HUES64 (cell line): Measurements from ENCODE around the gene DAPK2.

Experiments used
- H3K27ac ChIP-seq: 2 replicates; pipeline ENCODE4 v1.7.0; 2013; ENCODE audit warnings: low read depth, low read length, inconsistent platforms
- H3K27me3 ChIP-seq: 2 replicates; pipeline ENCODE4 v1.6.1; 2013; ENCODE audit warnings: mild to moderate bottlenecking, low read length; ENCODE audit not compliant: insufficient read depth
- H3K36me3 ChIP-seq: 2 replicates; pipeline ENCODE4 v1.6.1; 2013; ENCODE audit warnings: mild to moderate bottlenecking, low read length; ENCODE audit not compliant: insufficient read depth
- H3K4me1 ChIP-seq: 2 replicates; pipeline ENCODE4 v1.6.1; 2013; ENCODE audit warnings: mild to moderate bottlenecking, low read length, moderate library complexity; ENCODE audit not compliant: insufficient read depth
- H3K4me3 ChIP-seq: 2 replicates; pipeline ENCODE4 v1.5.1; 2013; ENCODE audit warnings: mild to moderate bottlenecking, low read length, moderate library complexity
- H3K9ac ChIP-seq: 2 replicates; pipeline ENCODE4 v1.6.1; 2013; ENCODE audit warnings: mild to moderate bottlenecking, low read depth, low read length
- H3K9me3 ChIP-seq: 2 replicates; pipeline ENCODE4 v1.6.1; 2013; ENCODE audit warnings: low read depth, low read length; ENCODE audit not compliant: insufficient read depth
- WGBS: fragments of 150-250, 120-280 bp; methylation state at CpG from one replicate; pipeline ENCODE4 v1.1.7; 2013; ENCODE audit warnings: missing lambda C conversion rate; 5-methylcytosine and 5-hydroxymethylcytosine counted together

The DAPK2 gene

DNA sequence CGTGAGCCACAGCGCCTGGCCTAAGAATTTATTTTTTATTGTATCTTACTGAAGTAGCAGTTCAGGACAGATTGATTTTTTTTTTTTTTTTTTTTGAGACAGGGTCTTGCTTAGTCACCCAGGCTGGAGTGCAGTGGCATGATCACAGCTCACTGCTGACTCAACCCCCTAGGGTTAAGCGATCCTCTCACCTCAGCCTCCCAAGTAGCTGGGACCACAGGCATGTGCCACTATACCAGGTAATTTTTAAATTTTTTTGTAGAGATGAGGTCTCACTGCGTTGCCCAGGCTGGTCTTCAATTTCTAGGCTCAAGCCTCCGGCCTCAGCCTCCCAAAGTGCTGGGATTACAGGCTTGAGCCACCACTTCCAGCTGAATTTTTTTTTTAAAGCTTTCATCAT is 112.8 kb downstream of the DAPK2 start:
- H3K4me1 ChIP-seq = no peaks in the 10 kb centered on the region
- no peaks in the 10 kb centered on the region for H3K9me3 ChIP-seq
- WGBS = 94% methylated on average over 5 of the region's 5 CpGs
- H3K4me3 ChIP-seq = no peak overlapping the region
- H3K9ac ChIP-seq = no peak overlapping the region
- H3K27me3 ChIP-seq = no peaks in the 10 kb centered on the region
- H3K36me3 ChIP-seq = no peaks in the 10 kb centered on the region
- H3K27ac ChIP-seq = no peak overlapping the region

DNA sequence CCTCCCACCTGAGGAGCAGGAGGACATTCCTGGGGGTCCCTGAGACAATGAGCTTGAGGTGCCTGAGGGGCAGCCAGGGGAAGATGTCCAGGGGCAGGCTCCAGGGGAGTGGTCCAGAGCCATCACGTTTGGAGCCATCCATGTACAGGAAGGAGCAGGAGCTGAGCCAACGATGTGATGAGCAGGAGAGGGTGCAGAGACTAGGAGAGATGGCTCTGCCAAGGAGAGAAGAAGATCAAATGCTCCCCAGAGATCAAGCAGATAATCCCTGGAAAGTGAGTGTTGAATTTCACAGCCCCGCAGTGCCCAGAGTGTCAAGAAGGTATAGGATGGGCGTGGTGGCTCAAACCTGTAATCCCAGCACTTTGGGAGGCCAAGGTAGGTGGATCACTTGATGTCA is 114.7 kb downstream of the DAPK2 start:
- H3K36me3 ChIP-seq = no peaks in the 10 kb centered on the region
- no peaks in the 10 kb centered on the region for H3K27me3 ChIP-seq
- H3K4me1 ChIP-seq = no peaks in the 10 kb centered on the region
- H3K4me3 ChIP-seq = no peak overlapping the region
- no peak overlapping the region for H3K27ac ChIP-seq
- WGBS = 88% methylated on average over 4 of the region's 4 CpGs
- H3K9ac ChIP-seq = no peak overlapping the region
- no peaks in the 10 kb centered on the region for H3K9me3 ChIP-seq

DNA sequence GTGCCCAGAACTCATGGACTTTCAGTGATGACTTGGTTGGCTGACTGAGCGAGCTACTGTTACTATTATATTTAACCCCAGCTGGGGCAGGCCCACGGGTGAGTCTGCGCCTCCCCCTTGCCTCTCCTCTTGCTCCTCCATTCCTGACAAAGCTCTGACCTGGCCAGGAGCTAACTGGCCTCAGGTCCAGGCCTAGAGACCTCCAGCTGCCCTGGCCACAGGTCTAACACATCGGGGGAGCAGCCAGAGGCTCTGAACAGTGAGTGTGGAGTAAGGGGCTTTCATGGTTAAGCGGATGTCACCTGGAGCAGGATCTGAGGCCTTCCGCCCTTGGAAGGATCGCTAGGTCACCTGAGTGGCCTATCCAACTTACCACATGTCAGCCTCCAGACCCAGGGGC is 116.3 kb downstream of the DAPK2 start:
- no peaks in the 10 kb centered on the region for H3K9me3 ChIP-seq
- no peak overlapping the region for H3K9ac ChIP-seq
- H3K4me1 ChIP-seq = no peaks in the 10 kb centered on the region
- H3K36me3 ChIP-seq = no peaks in the 10 kb centered on the region
- H3K27me3 ChIP-seq = no peaks in the 10 kb centered on the region
- WGBS = 95% methylated on average over 7 of the region's 7 CpGs
- H3K4me3 ChIP-seq = no peak overlapping the region
- no peak overlapping the region for H3K27ac ChIP-seq

DNA sequence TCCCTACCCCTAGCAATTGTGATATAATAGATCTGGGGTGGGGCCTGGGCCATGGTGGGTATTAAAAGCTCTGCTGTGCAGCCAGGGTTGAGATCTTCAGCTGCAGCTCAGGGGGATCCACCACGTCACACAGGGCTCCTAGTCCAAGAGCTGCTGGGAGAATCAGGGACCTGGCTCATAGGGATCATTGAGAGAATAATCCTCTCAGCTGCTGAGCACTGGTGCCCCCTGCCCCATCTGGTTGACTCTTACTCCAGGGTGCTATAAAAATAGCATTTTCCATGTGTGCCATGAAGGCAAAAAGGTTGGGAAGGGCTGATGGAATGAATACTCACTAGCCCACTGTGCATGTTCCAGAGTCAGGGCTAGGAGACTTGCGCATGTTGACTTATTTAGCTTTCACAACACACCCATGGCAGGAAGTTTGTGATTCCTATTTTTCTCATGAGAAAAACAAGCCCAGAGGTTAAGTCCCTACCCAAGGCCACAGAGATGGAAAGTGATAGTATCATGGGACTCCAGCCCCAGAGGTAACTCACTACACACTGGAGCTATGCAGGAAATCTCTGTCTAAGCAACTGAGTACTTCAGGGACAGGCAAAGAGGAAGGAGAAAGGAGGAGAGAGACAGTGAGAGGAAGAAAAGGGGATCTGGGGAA is 118.0 kb downstream of the DAPK2 start:
- Histone ChIP-seq H3K4me3 (no peak overlapping the region), H3K4me1 (no peaks in the 10 kb centered on the region), H3K27me3 (no peaks in the 10 kb centered on the region), H3K36me3 (no peaks in the 10 kb centered on the region), H3K27ac (no peak overlapping the region), H3K9me3 (no peaks in the 10 kb centered on the region), H3K9ac (no peak overlapping the region)
- 87% methylated on average over 2 of the region's 2 CpGs for WGBS

DNA sequence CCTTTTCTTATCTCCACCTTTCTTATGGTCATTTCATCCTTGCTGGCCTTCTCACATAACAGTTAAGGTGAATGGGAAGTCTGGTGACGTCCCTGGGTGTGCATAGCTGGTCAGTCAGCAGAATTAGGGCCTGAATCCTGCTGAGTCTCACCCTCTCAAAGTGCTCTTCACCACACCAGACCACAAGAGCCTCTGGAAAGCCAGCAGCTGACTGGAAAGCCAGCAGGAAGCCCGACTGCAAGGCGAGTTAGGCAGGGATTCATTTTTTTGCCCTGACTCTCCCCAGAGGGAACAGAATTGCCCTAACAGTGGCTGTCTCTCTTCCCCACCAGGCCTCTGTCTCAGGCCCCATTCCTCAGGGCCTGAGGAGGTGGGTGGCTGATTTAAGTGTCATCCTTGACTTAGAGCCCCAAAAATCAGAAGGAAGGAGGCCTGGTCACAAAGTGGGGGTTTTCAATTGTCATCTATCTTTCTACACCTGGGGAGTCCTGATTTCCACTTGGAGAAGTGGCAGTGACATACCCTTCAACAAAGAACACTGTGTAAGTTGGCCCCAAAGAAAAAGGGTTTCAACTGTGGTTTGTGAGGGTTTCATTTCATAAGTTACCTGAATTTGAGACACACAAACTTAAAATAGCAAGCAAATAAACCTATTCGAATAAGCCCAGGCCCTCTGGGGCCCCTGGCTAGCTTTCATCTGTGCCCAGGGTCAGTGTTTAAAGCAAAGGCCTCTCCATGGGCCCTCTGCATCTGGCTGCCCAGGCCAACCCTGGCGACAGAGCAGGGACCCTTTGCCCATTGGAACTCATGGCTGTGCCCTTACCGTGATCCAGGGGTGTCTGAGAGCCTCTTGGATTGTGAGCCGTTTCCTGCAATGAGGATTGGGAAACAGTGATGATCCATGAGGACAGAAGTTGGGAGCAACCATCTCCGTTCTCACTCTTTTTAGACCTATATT is 122.0 kb downstream of the DAPK2 start:
- Histone ChIP-seq H3K9me3 (no peaks in the 10 kb centered on the region), H3K27me3 (no peaks in the 10 kb centered on the region), H3K9ac (no peak overlapping the region), H3K4me1 (no peaks in the 10 kb centered on the region), H3K27ac (no peak overlapping the region), H3K4me3 (no peak overlapping the region), H3K36me3 (no peaks in the 10 kb centered on the region)
- 96% methylated on average over 8 of the region's 8 CpGs for WGBS

DNA sequence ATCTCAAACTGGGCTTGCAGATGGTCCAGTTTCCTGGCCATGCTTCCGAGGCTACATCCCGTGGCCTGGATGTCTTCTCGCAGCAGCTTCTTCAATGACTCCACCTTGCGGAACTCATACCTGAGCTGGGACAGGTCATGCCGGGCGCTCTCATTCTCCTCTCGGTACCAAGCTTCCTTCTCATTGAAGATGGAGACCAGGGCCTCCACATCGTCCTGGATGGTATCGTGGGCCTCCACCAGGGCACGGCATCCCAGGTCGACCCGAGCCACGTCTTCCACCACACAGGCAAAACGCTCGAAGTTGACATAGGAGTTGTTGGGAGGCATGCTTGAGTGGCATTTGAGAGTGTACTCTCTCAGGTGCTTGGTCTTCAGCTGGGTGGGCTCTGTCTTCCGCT is 123.4 kb downstream of the DAPK2 start:
- H3K9me3 ChIP-seq = no peaks in the 10 kb centered on the region
- H3K4me3 ChIP-seq = no peak overlapping the region
- no peak overlapping the region for H3K9ac ChIP-seq
- H3K27ac ChIP-seq = no peak overlapping the region
- H3K4me1 ChIP-seq = no peaks in the 10 kb centered on the region
- no peaks in the 10 kb centered on the region for H3K36me3 ChIP-seq
- 89% methylated on average over 16 of the region's 16 CpGs for WGBS
- no peaks in the 10 kb centered on the region for H3K27me3 ChIP-seq

DNA sequence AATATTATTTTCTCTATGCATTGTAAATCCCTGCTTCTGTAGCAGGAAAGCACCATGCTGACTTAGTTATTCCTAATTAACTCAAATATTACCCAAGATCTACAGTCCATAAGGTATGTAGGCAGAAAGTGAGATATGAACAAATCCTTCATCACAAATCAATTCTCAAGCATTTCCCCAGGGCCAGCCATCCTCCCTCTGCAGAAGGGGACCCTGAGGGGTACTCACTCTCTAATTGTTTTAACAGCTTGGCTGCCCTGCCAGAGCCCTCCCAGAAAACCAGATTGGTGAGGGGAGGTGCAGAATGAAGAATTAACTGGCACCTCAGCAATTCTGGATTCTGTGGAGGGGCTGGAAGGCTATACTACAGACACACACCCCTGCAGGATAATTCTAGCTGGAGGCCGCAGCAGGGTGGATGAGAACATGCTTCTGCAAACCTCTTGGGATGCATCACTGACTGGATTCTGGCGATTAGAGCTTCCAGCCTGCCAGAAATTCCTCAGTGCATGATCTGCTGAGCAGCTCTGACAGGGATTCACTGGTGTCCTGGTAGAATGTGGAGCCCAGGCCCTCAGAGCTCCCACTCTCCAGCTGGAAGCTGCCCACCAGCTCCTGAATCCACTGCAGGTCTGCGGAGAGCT is 123.9 kb downstream of the DAPK2 start:
- Histone ChIP-seq H3K9ac (no peak overlapping the region), H3K4me3 (no peak overlapping the region), H3K27me3 (no peaks in the 10 kb centered on the region), H3K4me1 (0 out of 2 replicates have a peak, but pooled peaks cover 2% of the 10 kb centered on the region), H3K36me3 (no peaks in the 10 kb centered on the region), H3K9me3 (no peaks in the 10 kb centered on the region), H3K27ac (no peak overlapping the region)
- WGBS = 95% methylated on average over 3 of the region's 3 CpGs

DNA sequence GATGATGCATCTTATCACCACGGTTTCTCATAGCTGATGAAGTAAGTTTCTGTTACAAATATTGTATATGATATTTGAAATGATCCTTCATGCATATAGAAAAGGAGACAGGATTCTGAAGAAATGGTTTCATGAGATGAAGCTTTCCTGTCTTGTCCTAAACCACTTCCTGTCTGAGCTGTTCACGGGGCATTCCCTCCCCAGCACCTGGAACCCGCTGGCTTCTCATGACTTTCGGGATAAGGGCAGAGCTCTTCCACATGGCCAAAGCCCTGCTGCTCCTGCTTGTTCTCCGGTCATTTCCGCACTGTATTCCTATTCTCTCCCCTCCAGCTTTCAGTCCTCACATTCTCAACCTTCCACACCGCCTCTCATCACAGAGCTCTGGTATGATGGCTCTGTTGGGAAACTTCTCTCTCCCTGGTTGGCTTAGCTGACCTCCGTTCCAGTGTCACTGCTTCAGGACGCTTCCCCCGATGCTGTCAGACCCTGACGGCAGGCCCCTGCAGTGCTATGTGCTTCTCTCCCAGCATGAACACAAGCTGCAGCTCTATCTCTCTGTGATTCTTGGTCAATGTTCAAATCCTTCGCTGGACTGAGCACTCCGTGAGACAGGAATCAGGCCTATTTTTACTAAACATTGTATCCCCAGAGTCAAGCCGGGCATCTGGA is 125.6 kb downstream of the DAPK2 start:
- H3K9me3 ChIP-seq = no peaks in the 10 kb centered on the region
- no peak overlapping the region for H3K27ac ChIP-seq
- H3K27me3 ChIP-seq = no peaks in the 10 kb centered on the region
- no peak overlapping the region for H3K9ac ChIP-seq
- H3K4me1 ChIP-seq = peaks cover 15% of the 10 kb centered on the region
- 89% methylated on average over 13 of the region's 14 CpGs for WGBS
- no peaks in the 10 kb centered on the region for H3K36me3 ChIP-seq
- no peak overlapping the region for H3K4me3 ChIP-seq

DNA sequence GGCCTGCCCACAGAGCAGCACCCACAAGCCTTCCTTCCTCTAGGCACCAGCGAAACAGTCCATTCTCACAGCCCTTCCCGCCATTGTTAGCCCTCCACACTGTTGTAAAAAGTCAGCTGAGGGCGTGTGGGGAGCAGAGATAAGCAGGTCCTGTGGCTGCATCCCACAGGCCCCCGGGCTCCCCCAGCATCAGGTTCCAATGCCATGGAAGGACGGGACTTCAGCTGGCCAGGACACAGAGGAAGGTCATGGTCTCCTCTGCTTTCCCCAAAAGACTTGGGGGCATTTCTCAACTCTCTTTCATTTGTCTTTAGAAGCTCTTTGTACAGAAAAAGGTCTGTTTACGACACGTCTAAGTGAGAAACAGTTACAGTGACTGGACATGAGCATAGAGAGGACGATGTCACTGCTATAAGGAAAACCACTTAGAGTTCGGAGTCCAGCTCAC is 127.4 kb downstream of the DAPK2 start:
- Histone ChIP-seq H3K36me3 (no peaks in the 10 kb centered on the region), H3K27me3 (no peaks in the 10 kb centered on the region), H3K27ac (no peak overlapping the region), H3K4me3 (no peak overlapping the region), H3K9me3 (no peaks in the 10 kb centered on the region), H3K4me1 (peaks cover 18% of the 10 kb centered on the region), H3K9ac (no peak overlapping the region)
- WGBS = 93% methylated on average over 9 of the region's 9 CpGs

DNA sequence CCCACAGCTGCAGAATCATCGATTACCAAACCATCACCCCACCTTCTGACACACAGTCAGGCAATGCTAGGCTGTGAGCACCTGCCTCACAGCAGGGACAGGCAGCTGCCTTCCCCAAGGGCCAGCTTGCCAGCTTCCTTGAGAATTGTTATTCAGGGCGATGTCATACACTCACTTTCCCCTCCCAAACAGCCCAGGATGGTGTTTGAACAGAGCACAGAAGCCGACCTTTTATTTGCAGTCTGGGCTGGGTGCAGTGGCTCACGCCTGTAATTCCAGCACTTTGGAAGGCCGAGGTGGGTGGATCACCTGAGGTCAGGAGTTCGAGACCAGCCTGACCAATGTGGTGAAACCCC is 128.0 kb downstream of the DAPK2 start:
- Histone ChIP-seq H3K36me3 (no peaks in the 10 kb centered on the region), H3K9me3 (no peaks in the 10 kb centered on the region)

More for the DNA sequence above, 128.0 kb downstream of the DAPK2 start:
- 52% methylated on average over 6 of the region's 6 CpGs for WGBS
- Histone ChIP-seq H3K27me3 (no peaks in the 10 kb centered on the region), H3K9ac (no peak overlapping the region), H3K4me3 (no peak overlapping the region), H3K4me1 (peaks cover 18% of the 10 kb centered on the region), H3K27ac (no peak overlapping the region)
